H1 (cell line): ENCODE data around the gene TAPBPL. TPM values are rescaled to one million over a fixed set of nuclear protein-coding genes. Genes with fewer than 3 reads are reported as not detected.

ENCODE experiments used
- CTCF ChIA-PET: fragments of 300-600 bp; sonication (Branson Sonifier 250); formaldehyde crosslinking; loops from one replicate; lab custom pipeline; 2021; ENCODE audit not compliant: partially characterized antibody; lab: Charles Lee
- POLR2A ChIA-PET: fragments of 300-600 bp; sonication (Branson Sonifier 250); formaldehyde crosslinking; loops from one replicate; lab custom pipeline; 2021; ENCODE audit warnings: inconsistent platforms; ENCODE audit not compliant: partially characterized antibody; lab: Charles Lee
- DNase-seq, 2 experiments: peaks; one replicate each; pipeline versions ENCODE4 v3.0.0 to v3.0.0-alpha.2; 2010 to 2022; ENCODE audit warnings: low spot score in 2 of 2, low read depth in 1 of 2, mixed read lengths in 1 of 2
- FAIRE-seq: peaks from 2 replicates; lab custom pipeline; 2011; peaks lifted over from hg19 to GRCh38; lab: Jason Lieb, UNC
- H2AFZ ChIP-seq: 2 replicates; pipeline ENCODE4 v1.8.1; 2012; ENCODE audit warnings: low read length, inconsistent platforms
- H2AK5ac ChIP-seq: 2 replicates; pipeline ENCODE4 v1.6.1; 2013; ENCODE audit warnings: low read depth, low read length
- H2BK120ac ChIP-seq: replicated peaks from 2 replicates; pipeline ENCODE3; 2013; ENCODE audit warnings: low read depth, low read length, inconsistent platforms
- H2BK12ac ChIP-seq: 2 replicates; pipeline ENCODE4 v1.6.1; 2013; ENCODE audit warnings: low read depth, low read length
- H2BK15ac ChIP-seq: 2 replicates; pipeline ENCODE4 v1.6.1; 2013; ENCODE audit warnings: low read length
- H2BK20ac ChIP-seq: 2 replicates; pipeline ENCODE4 v1.6.1; 2013; ENCODE audit warnings: low read length
- H2BK5ac ChIP-seq: 2 replicates; pipeline ENCODE4 v1.6.1; 2013; ENCODE audit warnings: low read depth, low read length
- H3K14ac ChIP-seq: 2 replicates; pipeline ENCODE4 v1.6.1; 2013; ENCODE audit warnings: inconsistent platforms; ENCODE audit not compliant: insufficient read length
- H3K18ac ChIP-seq: 2 replicates; pipeline ENCODE4 v1.6.1; 2013; ENCODE audit warnings: low read length; ENCODE audit errors: extremely low read depth
- H3K23ac ChIP-seq: 2 replicates; pipeline ENCODE4 v1.6.1; 2013; ENCODE audit warnings: inconsistent platforms; ENCODE audit not compliant: insufficient read length
- H3K23me2 ChIP-seq: 2 replicates; pipeline ENCODE4 v1.6.1; 2013; ENCODE audit warnings: low read depth, low read length
- H3K27ac ChIP-seq: 2 replicates; pipeline ENCODE4 v1.6.1; 2011; ENCODE audit warnings: low read depth, low read length, inconsistent platforms
- H3K27me3 ChIP-seq, 4 experiments: replicated peaks in 1 of 4; 1 replicate in 1 of 4; 2 replicates in 3 of 4; pipeline versions ENCODE4 v1.6.1 to v1.8.1; 2011 to 2013; ENCODE audit warnings: low read length in 3 of 4, mild to moderate bottlenecking in 3 of 4, inconsistent platforms in 2 of 4, mixed read lengths in 2 of 4, moderate library complexity in 1 of 4; ENCODE audit not compliant: control insufficient read depth in 3 of 4, insufficient read depth in 3 of 4; ENCODE audit errors: extremely low read depth in 1 of 4
- H3K36me3 ChIP-seq, 4 experiments: 2 replicates each; pipeline versions ENCODE4 v1.6.1 to v1.8.1; 2011 to 2013; ENCODE audit warnings: mild to moderate bottlenecking in 4 of 4, low read length in 3 of 4, moderate library complexity in 2 of 4, control low read depth in 1 of 4, inconsistent platforms in 1 of 4; ENCODE audit not compliant: insufficient read depth in 4 of 4, control insufficient read depth in 2 of 4
- H3K4ac ChIP-seq: replicated peaks from 2 replicates; pipeline ENCODE3; 2013; ENCODE audit warnings: low read length, low read depth, mixed read lengths, inconsistent platforms; ENCODE audit not compliant: insufficient read length
- H3K4me1 ChIP-seq, 4 experiments: replicated peaks in 1 of 4; 1 replicate in 1 of 4; 2 replicates in 3 of 4; pipeline versions ENCODE4 v1.6.1 to v1.8.1; 2011 to 2013; ENCODE audit warnings: low read length in 3 of 4, inconsistent platforms in 2 of 4, mixed read lengths in 1 of 4; ENCODE audit not compliant: insufficient read depth in 4 of 4, control insufficient read depth in 3 of 4
- H3K4me2 ChIP-seq, 2 experiments: 2 replicates each; pipeline versions ENCODE4 v1.6.1 to v1.8.1; 2011 to 2013; ENCODE audit warnings: low read depth in 2 of 2, low read length in 2 of 2, control low read depth in 1 of 2, inconsistent platforms in 1 of 2, mild to moderate bottlenecking in 1 of 2; ENCODE audit not compliant: insufficient read depth in 1 of 2
- H3K4me3 ChIP-seq, 4 experiments: fragments of 200-600, 300-600 bp in 1 of 4; sonication (generic), shearing (Covaris generic), sonication (Bioruptor Twin) in 1 of 4; 2 replicates each; pipeline versions ENCODE4 v1.5.1 to v1.8.1; 2011 to 2016; ENCODE audit warnings: low read length in 4 of 4, low read depth in 3 of 4, control low read depth in 2 of 4, inconsistent platforms in 2 of 4, mild to moderate bottlenecking in 2 of 4, mixed read lengths in 1 of 4, moderate library complexity in 1 of 4; ENCODE audit not compliant: insufficient read depth in 2 of 4; ENCODE audit errors: extremely low read depth in 1 of 4
- H3K56ac ChIP-seq: replicated peaks from 2 replicates; pipeline ENCODE3; 2013; ENCODE audit warnings: low read depth, mild to moderate bottlenecking, mixed read lengths, low read length, inconsistent platforms; ENCODE audit not compliant: insufficient read length
- H3K79me1 ChIP-seq: 2 replicates; pipeline ENCODE4 v1.6.1; 2013; ENCODE audit warnings: low read depth, low read length, control low read depth
- H3K79me2 ChIP-seq, 2 experiments: 2 replicates each; pipeline versions ENCODE4 v1.6.1 to v1.8.1; 2012 to 2013; ENCODE audit warnings: low read length in 2 of 2, mild to moderate bottlenecking in 2 of 2, inconsistent platforms in 1 of 2; ENCODE audit not compliant: insufficient read depth in 2 of 2, control insufficient read depth in 1 of 2
- H3K9ac ChIP-seq, 4 experiments: replicated peaks in 1 of 4; 1 replicate in 1 of 4; 2 replicates in 3 of 4; pipeline versions ENCODE4 v1.6.1 to v1.8.1; 2011 to 2013; ENCODE audit warnings: low read depth in 3 of 4, low read length in 3 of 4, control low read depth in 2 of 4, mild to moderate bottlenecking in 2 of 4, moderate library complexity in 2 of 4, inconsistent platforms in 1 of 4; ENCODE audit errors: extremely low read depth in 1 of 4
- H3K9me3 ChIP-seq, 2 experiments: 2 replicates each; pipeline versions ENCODE4 v1.6.1 to v1.8.1; 2012 to 2013; ENCODE audit warnings: mild to moderate bottlenecking in 2 of 2, moderate library complexity in 2 of 2, control low read depth in 1 of 2, inconsistent platforms in 1 of 2, low read depth in 1 of 2, low read length in 1 of 2, mixed read lengths in 1 of 2; ENCODE audit not compliant: insufficient read depth in 2 of 2
- H4K20me1 ChIP-seq, 2 experiments: replicated peaks in 1 of 2; 2 replicates each; pipeline versions ENCODE3 to v1.8.1; 2011 to 2013; ENCODE audit warnings: inconsistent platforms in 2 of 2, low read length in 2 of 2, mild to moderate bottlenecking in 1 of 2; ENCODE audit not compliant: insufficient read depth in 2 of 2, control insufficient read depth in 1 of 2
- H4K5ac ChIP-seq: 2 replicates; pipeline ENCODE4 v1.6.1; 2013; ENCODE audit warnings: low read length, low read depth, mixed read lengths, inconsistent platforms; ENCODE audit not compliant: insufficient read length
- H4K8ac ChIP-seq: 2 replicates; pipeline ENCODE4 v1.8.0; 2013; ENCODE audit warnings: mild to moderate bottlenecking, moderate library complexity, low read length, inconsistent platforms; ENCODE audit not compliant: insufficient read depth; ENCODE audit errors: extremely low read depth
- H4K91ac ChIP-seq: replicated peaks from 2 replicates; pipeline ENCODE3; 2013; ENCODE audit warnings: low read length, mixed read lengths, inconsistent platforms; ENCODE audit not compliant: insufficient read length
- CHD1 ChIP-seq: IDR thresholded peaks from 2 replicates; pipeline ENCODE4 v1.6.1; 2012; ENCODE audit warnings: low read depth, low read length, improper control_type of control experiment
- EZH2 ChIP-seq: fragments of 200-600 bp; sonication (generic); IDR thresholded peaks from 2 replicates; pipeline ENCODE4 v1.7.1; 2012; ENCODE audit warnings: low read depth, mild to moderate bottlenecking, moderate library complexity, low read length, inconsistent platforms; ENCODE audit not compliant: severe bottlenecking
- FOSL1 ChIP-seq: IDR thresholded peaks from 2 replicates; pipeline ENCODE4 v1.6.1; 2011; ENCODE audit warnings: mild to moderate bottlenecking, low read depth, low read length, moderate library complexity; ENCODE audit not compliant: insufficient read depth
- HDAC2 ChIP-seq, 2 experiments: fragments of 300-600 bp in 1 of 2; sonication (generic) in 1 of 2; IDR thresholded peaks; 2 replicates each; pipeline ENCODE4 v1.6.1; 2011 to 2012; ENCODE audit warnings: low read depth in 2 of 2, low read length in 2 of 2, mild to moderate bottlenecking in 2 of 2, moderate library complexity in 2 of 2, borderline replicate concordance in 1 of 2, inconsistent platforms in 1 of 2
- JUND ChIP-seq: IDR thresholded peaks from 2 replicates; pipeline ENCODE4 v1.6.1; 2011; ENCODE audit warnings: mild to moderate bottlenecking, improper control_type of control experiment, low read length
- PHF8 ChIP-seq: fragments of 200-600 bp; sonication (generic); conservative IDR thresholded peaks from 2 replicates; pipeline ENCODE4 v1.7.1; 2012; ENCODE audit warnings: low read depth, mild to moderate bottlenecking, inconsistent platforms, low read length, moderate library complexity
- POLR2AphosphoS5 ChIP-seq: IDR thresholded peaks from 2 replicates; pipeline ENCODE4 v1.6.1; 2011; ENCODE audit warnings: low read depth, low read length
- SIN3A ChIP-seq, 2 experiments: IDR thresholded peaks in 1 of 2; conservative IDR thresholded peaks in 1 of 2; 2 replicates each; pipeline ENCODE4 v1.6.1; 2011 to 2012; ENCODE audit warnings: low read length in 2 of 2, improper control_type of control experiment in 1 of 2, low read depth in 1 of 2, mild to moderate bottlenecking in 1 of 2
- SRF ChIP-seq: IDR thresholded peaks from 2 replicates; pipeline ENCODE4 v1.6.1; 2011; ENCODE audit warnings: mild to moderate bottlenecking, low read depth, low read length, moderate library complexity
- SUZ12 ChIP-seq: fragments of 200-600 bp; sonication (generic); IDR thresholded peaks from 2 replicates; pipeline ENCODE4 v1.6.1; 2012; ENCODE audit warnings: mild to moderate bottlenecking, inconsistent platforms, low read length, moderate library complexity, mixed read lengths
- TAF7 ChIP-seq: optimal IDR thresholded peaks from 2 replicates; pipeline ENCODE3; 2011; ENCODE audit warnings: low read depth, mild to moderate bottlenecking, inconsistent platforms, low read length, moderate library complexity, borderline replicate concordance
- TCF12 ChIP-seq: IDR thresholded peaks from 2 replicates; pipeline ENCODE4 v1.6.1; 2011; ENCODE audit warnings: low read depth, mild to moderate bottlenecking, low read length
- ZNF274 ChIP-seq: IDR thresholded peaks from 2 replicates; pipeline ENCODE4 v1.7.0; 2012; ENCODE audit warnings: low read length, borderline replicate concordance; ENCODE audit errors: extremely low read depth
- WGBS, 2 experiments: shearing (Covaris generic) in 1 of 2; methylation state at CpG; one replicate each; pipeline versions ENCODE4 v1.1.6 to v1.1.7; 2013 to 2015; ENCODE audit warnings: low lambda C conversion rate in 2 of 2, mixed read lengths in 2 of 2, inconsistent platforms in 1 of 2, low coverage in 1 of 2, missing lambda C conversion rate in 1 of 2; ENCODE audit not compliant: insufficient replicate concordance in 2 of 2, insufficient coverage in 1 of 2, insufficient read length in 1 of 2; ENCODE audit errors: extremely low coverage in 1 of 2, missing lambda C conversion rate in 1 of 2; 5-methylcytosine and 5-hydroxymethylcytosine counted together
- polyA plus RNA-seq, 7 experiments: library from polyadenylated mRNA; depleted of rRNA in 3 of 7; stranded (reverse) in 5 of 7; unstranded in 2 of 7; fragments of >200 nt in 5 of 7; fragments of 200-250 nt in 2 of 7; gene quantifications; 1 replicate in 5 of 7; 2 replicates in 1 of 7; 4 replicates in 1 of 7; pipeline versions ENCODE4 v1.2.1 to v1.2.3, GENCODE V29; 2011 to 2013; ENCODE audit warnings: missing spikeins in 2 of 7, mixed read lengths in 2 of 7
- total RNA-seq: library from RNA; stranded (reverse); fragmentation: NEBNext Ultra II Directional; extraction: Animal tissue kit (Norgen Biotek cat#: 25700); gene quantifications from 2 replicates; pipeline ENCODE4 v1.2.1, GENCODE V29; 2021

The TAPBPL gene
- total and polyA plus RNA-seq, 2 of the 8 experiments (the other 6 are each of a cell fraction or from before 2014, with no cell fraction given) = 0.61 to 1.5 TPM

- H4K5ac ChIP-seq = no peak overlapping the region
- H3K4ac ChIP-seq = peak overlapping the region; percentile 40
- no peaks in the 10 kb centered on the region for H3K79me2 ChIP-seq
- H3K4me2 ChIP-seq = no peak overlapping the region
- H4K8ac ChIP-seq = no peak overlapping the region
- H3K56ac ChIP-seq = no peak overlapping the region
- H3K36me3 ChIP-seq = no peaks in the 10 kb centered on the region
- no peaks in the 10 kb centered on the region for H4K20me1 ChIP-seq
- H3K18ac ChIP-seq = no peak overlapping the region
- H3K27ac ChIP-seq = no peak overlapping the region
- H3K27me3 ChIP-seq = no peaks in the 10 kb centered on the region; a peak in 1 of 7 replicates
- no peak overlapping the region; the same call in 1 of the 2 replicates for H2BK12ac ChIP-seq
- DNase-seq (no peak), FAIRE-seq (no peak)
- H3K14ac ChIP-seq = no peak overlapping the region
- CTCF ChIA-PET = interaction anchor here (0.6 to 7.4 kb wide), 31 partner anchors 10 to 220 kb away, joined by 3 to 202 read pairs (median 5); partner anchors contain the start of genes CD27, MRPL51, TAPBPL and VAMP1
- no peak overlapping the region for H3K9ac ChIP-seq
- H2BK15ac ChIP-seq = no peak overlapping the region
- POLR2A ChIA-PET = interaction anchor here (0.6 to 4.9 kb wide), 10 partner anchors 23 to 113 kb away, joined by 3 to 38 read pairs (median 5); partner anchors contain the start of genes GAPDH and VAMP1
- H3K4me1 ChIP-seq = peaks cover 0 to 4% (median under 1%) of the 10 kb centered on the region in 4 experiments; a peak in 2 of 7 replicates
- no peaks in the 10 kb centered on the region for H3K9me3 ChIP-seq
- no peak overlapping the region for H2BK5ac ChIP-seq
- no peak overlapping the region for H2AK5ac ChIP-seq
- no peak overlapping the region for H3K4me3 ChIP-seq
- H2BK20ac ChIP-seq = no peak overlapping the region
- no peaks in the 10 kb centered on the region for H3K79me1 ChIP-seq
- 88% methylated on average over 6 of the region's 6 CpGs; no CpG with 5 or more reads in 1 of the 2 experiments for WGBS, 2 experiments
- H4K91ac ChIP-seq = peak overlapping the region; percentile 8
- no peak overlapping the region for H3K23ac ChIP-seq
- H2BK120ac ChIP-seq = no peak overlapping the region
- H3K23me2 ChIP-seq = no peaks in the 10 kb centered on the region
- H2AFZ ChIP-seq = peak overlapping the region; percentile 77; the same call in 1 of the 2 replicates
- no peak for TF ChIP-seq FOSL1
- no peak for TF ChIP-seq TAF7
- TF ChIP-seq JUND = no peak
- no peak for TF ChIP-seq EZH2
- TF ChIP-seq SIN3A (conservative IDR thresholded peaks at IDR 0.05 in 1 of 2, IDR thresholded peaks at IDR 0.05 in 1 of 2; ENCODE audit: low read depth in 1 of 2, low read length in 2 of 2) = no peak
- TF ChIP-seq HDAC2 (IDR thresholded peaks at IDR 0.05; ENCODE audit: borderline replicate concordance in 1 of 2, low read depth in 2 of 2, low read length in 2 of 2) = no peak
- no peak for TF ChIP-seq PHF8
- TF ChIP-seq SUZ12 = no peak
- no peak for TF ChIP-seq CHD1
- TF ChIP-seq POLR2AphosphoS5 = no peak
- TF ChIP-seq ZNF274 = no peak
- no peak for TF ChIP-seq SRF
- TF ChIP-seq TCF12 = no peak
Measured at GRCh38 chr12:6424008-6424347, 27.9 kb upstream of the TAPBPL start.
